Right lobe of liver (tissue), 6 donors: ENCODE results near the gene ALPP. TPM values are rescaled to one million over a fixed set of nuclear protein-coding genes. Genes with fewer than 3 reads are reported as not detected.
"Not testable (repeated sequence)": the region's sequence is repeated elsewhere in the genome, so short reads cannot be mapped to it uniquely, and the experiment has no call there.

Source experiments
- ATAC-seq, 4 donors: fragments of 200-7000 bp; cut with Tn5 transposase; one replicate each; pipeline ENCODE4 v1.9.1; 2020; ENCODE audit warnings: mild to moderate bottlenecking in 4 of 4, moderate library complexity in 4 of 4
- DNase-seq, 3 donors: peaks; one replicate each; pipeline ENCODE4 v3.0.0-alpha.2; 2020
- H3K27ac ChIP-seq, 3 donors: fragments of 200-600 bp; one replicate each; pipeline ENCODE4 v1.8.0; 2022
- H3K27me3 ChIP-seq, 2 donors: fragments of 200-600 bp; one replicate each; pipeline ENCODE4 v1.8.0; 2022
- H3K36me3 ChIP-seq, 4 donors: fragments of 200-600 bp; sonication (generic) in 1 of 4; one replicate each; pipeline versions ENCODE4 v1.5.1 to v1.8.0; 2017 to 2022; ENCODE audit warnings: control low read depth in 1 of 4
- H3K4me1 ChIP-seq, 4 donors: fragments of 200-600 bp; sonication (generic) in 1 of 4; one replicate each; pipeline versions ENCODE4 v1.5.1 to v1.8.0; 2017 to 2022; ENCODE audit warnings: control low read depth in 1 of 4
- H3K4me3 ChIP-seq, 3 donors: fragments of 200-600 bp; one replicate each; pipeline ENCODE4 v1.8.0; 2022
- H3K9me3 ChIP-seq, 4 donors: fragments of 200-600 bp; sonication (generic) in 1 of 4; one replicate each; pipeline versions ENCODE4 v1.5.1 to v1.8.0; 2017 to 2022; ENCODE audit warnings: control low read depth in 1 of 4
- POLR2A ChIP-seq: fragments of 450-650 bp; IDR thresholded peaks from one replicate; pipeline ENCODE4 v1.6.1; 2017; ENCODE audit warnings: antibody characterized with exemption, mild to moderate bottlenecking
- WGBS: methylation state at CpG from one replicate; pipeline ENCODE4 v1.1.6; 2018; ENCODE audit warnings: low coverage, low lambda C conversion rate; ENCODE audit not compliant: insufficient coverage; ENCODE audit errors: missing lambda C conversion rate; 5-methylcytosine and 5-hydroxymethylcytosine counted together
- intact Hi-C, 2 donors: fragments of 100-400 bp; cut with DNase I; formaldehyde crosslinking; loops; one replicate each; pipeline versions ENCODE4 v1.11.2 to v1.14.1; 2022
- total RNA-seq, 6 experiments: library from RNA; depleted of rRNA in 2 of 6; stranded (reverse); fragments of >200 nt in 2 of 6; fragmentation: NEBNext Ultra II Directional in 3 of 6; extraction: Animal tissue kit (Norgen Biotek cat#: 25700) in 3 of 6; gene quantifications; one replicate each; pipeline versions ENCODE4 v1.1.0 to v1.2.4, GENCODE V29; 2016 to 2023
- TF ChIP-seq, protein P1 (sequence below), 4 donors: fragments of 200-600 bp in 3 of 4; fragments of 450-650 bp in 1 of 4; IDR thresholded peaks; one replicate each; pipeline versions ENCODE4 v1.5.1 to v1.8.0; 2016 to 2022; ENCODE audit warnings: antibody characterized with exemption in 4 of 4, mild to moderate bottlenecking in 2 of 4
- donor health status: DM: no; HTN: yes; CAD: no.
- donor health status: DM: no; HTN: no; CAD: no.
- donor health status: DM: no; HTN: no; CAD: no.
- donor health status: DM: no; HTN: yes; CAD: no.
- donor health status: DM: no; HTN: yes; CAD: no.

Gene ALPP
- total RNA-seq, 6 experiments from 2014 or later = not detected

GRCh38 chr2:232400256-232401015, 21.9 kb downstream of the ALPP start:
- no peaks in the 10 kb centered on the region for H3K9me3 ChIP-seq
- WGBS = 35% methylated on average over 7 of the region's 9 CpGs
- no peak overlapping the region for H3K4me3 ChIP-seq
- TF ChIP-seq, protein P1, sequence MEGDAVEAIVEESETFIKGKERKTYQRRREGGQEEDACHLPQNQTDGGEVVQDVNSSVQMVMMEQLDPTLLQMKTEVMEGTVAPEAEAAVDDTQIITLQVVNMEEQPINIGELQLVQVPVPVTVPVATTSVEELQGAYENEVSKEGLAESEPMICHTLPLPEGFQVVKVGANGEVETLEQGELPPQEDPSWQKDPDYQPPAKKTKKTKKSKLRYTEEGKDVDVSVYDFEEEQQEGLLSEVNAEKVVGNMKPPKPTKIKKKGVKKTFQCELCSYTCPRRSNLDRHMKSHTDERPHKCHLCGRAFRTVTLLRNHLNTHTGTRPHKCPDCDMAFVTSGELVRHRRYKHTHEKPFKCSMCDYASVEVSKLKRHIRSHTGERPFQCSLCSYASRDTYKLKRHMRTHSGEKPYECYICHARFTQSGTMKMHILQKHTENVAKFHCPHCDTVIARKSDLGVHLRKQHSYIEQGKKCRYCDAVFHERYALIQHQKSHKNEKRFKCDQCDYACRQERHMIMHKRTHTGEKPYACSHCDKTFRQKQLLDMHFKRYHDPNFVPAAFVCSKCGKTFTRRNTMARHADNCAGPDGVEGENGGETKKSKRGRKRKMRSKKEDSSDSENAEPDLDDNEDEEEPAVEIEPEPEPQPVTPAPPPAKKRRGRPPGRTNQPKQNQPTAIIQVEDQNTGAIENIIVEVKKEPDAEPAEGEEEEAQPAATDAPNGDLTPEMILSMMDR (IDR thresholded peaks at IDR 0.05) = no peak
- TF ChIP-seq POLR2A = no peak
- no peaks in the 10 kb centered on the region for H3K4me1 ChIP-seq
- no peaks in the 10 kb centered on the region for H3K36me3 ChIP-seq
- no peak for DNase-seq
- H3K27me3 ChIP-seq = no peaks in the 10 kb centered on the region
- no peak overlapping the region for H3K27ac ChIP-seq
- intact Hi-C loops = no loop called here
- ATAC-seq = no peak

- DNase-seq = peak in 1 of 3 donors; percentile 21
- peak in 1 of 4 donors; percentile 23 for ATAC-seq
- Histone ChIP-seq H3K9me3 (no peaks in the 10 kb centered on the region), H3K27me3 (no peaks in the 10 kb centered on the region), H3K36me3 (no peaks in the 10 kb centered on the region), H3K4me3 (no peak overlapping the region), H3K4me1 (no peaks in the 10 kb centered on the region), H3K27ac (no peak overlapping the region)
- 14% methylated on average over 1 of the region's 3 CpGs for WGBS
- TF ChIP-seq, protein P1 (IDR thresholded peaks at IDR 0.05) = no peak
- TF ChIP-seq POLR2A = no peak
- intact Hi-C loops = no loop called here
Observed at GRCh38 chr2:232402518-232402917, 24.0 kb downstream of the ALPP start.

DNA sequence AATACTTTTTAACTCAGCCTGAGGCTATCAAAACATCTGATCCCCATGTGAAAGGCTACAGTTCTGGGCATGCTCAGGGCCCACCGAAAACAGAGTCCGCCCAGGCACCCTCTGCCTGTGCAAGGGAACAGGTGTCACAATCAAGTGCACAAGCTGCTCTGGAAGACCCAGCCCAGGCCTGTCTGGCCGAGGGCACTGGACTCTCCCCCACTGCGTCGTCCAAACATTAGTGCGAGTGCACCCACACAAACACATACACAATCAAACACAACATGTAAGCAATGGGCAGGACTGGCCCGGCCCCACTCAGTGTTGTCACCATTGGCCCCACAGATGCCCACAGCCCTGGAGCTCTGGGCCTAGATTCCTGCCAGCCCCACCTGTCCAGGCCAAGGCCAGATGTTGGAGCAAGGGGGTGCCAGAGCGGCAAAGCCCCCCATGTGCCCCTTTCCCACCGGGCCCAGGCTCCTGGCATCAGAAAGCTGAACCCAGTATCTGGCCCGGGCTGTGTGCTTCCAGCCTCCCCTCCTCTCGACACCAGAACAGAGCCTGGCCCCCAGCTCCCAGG, 27.5 kb downstream of the ALPP start:
- no peak for DNase-seq
- WGBS = 87% methylated on average over 9 of the region's 11 CpGs
- TF ChIP-seq, protein P1 (IDR thresholded peaks at IDR 0.05) = no peak
- no peak for TF ChIP-seq POLR2A
- Histone ChIP-seq H3K4me1 (no peaks in the 10 kb centered on the region), H3K36me3 (no peaks in the 10 kb centered on the region), H3K4me3 (no peak overlapping the region), H3K9me3 (no peaks in the 10 kb centered on the region), H3K27ac (no peak overlapping the region), H3K27me3 (no peaks in the 10 kb centered on the region)
- intact Hi-C loops = no loop called here
- no peak for ATAC-seq

DNA sequence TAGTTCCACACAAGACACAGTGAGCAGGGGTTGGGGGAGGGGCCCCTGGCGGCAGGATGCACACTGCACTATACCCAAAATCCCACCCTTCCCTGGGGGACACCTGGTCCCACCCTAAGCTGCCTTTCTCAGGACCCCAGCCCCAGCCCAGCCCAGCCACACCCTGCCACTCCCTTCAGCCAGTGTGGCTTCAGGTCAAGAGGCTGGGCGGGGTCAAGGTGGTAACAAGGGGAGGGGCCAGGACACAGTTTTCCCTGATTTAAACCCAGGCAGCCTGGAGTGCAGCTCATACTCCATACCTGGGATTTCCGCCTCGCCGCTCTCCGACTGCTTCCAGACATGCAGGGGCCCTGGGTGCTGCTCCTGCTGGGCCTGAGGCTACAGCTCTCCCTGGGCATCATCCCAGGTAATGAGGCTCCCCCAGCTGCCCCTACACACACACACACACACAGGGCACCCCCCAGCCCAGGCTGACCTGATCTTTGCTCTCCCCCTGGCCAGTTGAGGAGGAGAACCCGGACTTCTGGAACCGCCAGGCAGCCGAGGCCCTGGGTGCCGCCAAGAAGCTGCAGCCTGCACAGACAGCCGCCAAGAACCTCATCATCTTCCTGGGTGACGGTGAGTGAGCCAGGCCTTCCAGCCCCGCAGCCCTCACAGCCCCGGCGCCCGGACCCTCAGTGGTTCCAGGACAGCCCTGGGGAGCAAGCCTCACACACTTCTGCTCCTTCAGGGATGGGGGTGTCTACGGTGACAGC, 28.2 kb downstream of the ALPP start, which contains the start of gene ALPG:
TSS of gene ALPG (plus strand) at position 289 of the 755 bp plus-strand sequence. CDS start at position 340, 51 bp downstream.
- intact Hi-C loops = no loop called here
- TF ChIP-seq, protein P1 (IDR thresholded peaks at IDR 0.05) = no peak
- no peak for TF ChIP-seq POLR2A
- Histone ChIP-seq H3K27me3 (no peaks in the 10 kb centered on the region), H3K9me3 (no peaks in the 10 kb centered on the region), H3K4me3 (no peak within 1 kb of the TSS), H3K36me3 (no peaks in the 10 kb centered on the region), H3K4me1 (no peaks in the 10 kb centered on the region), H3K27ac (no peak within 1 kb of the TSS)
- DNase-seq = no peak
- ATAC-seq = no peak
- 80% methylated on average over 1 of the region's 17 CpGs for WGBS

DNA sequence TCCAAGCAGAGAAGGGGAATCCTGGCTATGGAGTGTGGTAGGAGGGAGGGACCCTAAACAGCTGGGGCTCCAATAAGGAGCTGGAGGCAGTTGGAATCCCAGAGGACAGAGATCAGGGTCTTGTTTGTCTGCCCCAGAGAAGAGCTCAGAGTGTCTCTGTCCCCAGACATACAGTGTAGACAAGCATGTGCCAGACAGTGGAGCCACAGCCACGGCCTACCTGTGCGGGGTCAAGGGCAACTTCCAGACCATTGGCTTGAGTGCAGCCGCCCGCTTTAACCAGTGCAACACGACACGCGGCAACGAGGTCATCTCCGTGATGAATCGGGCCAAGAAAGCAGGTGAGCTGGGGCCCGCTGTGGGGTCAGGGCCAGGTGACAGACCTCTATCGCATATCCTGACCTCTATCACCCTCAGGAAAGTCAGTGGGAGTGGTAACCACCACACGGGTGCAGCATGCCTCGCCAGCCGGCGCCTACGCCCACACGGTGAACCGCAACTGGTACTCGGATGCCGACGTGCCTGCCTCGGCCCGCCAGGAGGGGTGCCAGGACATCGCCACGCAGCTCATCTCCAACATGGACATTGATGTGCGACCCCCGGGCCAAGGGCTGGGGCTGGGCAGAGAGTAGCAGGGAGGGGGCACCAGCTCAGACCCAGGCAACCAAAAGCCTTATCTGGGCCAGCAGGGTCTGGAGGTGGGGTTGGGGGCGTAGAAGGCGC, 29.0 kb downstream of the ALPP start:
- DNase-seq = not testable (repeated sequence)

DNA sequence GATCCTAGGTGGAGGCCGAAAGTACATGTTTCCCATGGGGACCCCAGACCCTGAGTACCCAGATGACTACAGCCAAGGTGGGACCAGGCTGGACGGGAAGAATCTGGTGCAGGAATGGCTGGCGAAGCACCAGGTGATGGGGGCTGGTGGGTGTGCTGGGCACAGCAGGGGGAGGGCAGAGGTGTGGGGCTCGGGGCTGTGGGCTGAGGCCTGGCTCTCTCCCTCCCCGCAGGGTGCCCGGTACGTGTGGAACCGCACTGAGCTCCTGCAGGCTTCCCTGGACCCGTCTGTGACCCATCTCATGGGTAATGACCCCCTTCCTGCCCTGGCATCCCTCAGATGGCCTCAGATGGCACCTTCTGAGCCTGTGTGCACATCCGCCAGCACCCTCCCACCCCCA, 29.7 kb downstream of the ALPP start:
- DNase-seq, H3K27ac ChIP-seq, H3K9me3 ChIP-seq, H3K36me3 ChIP-seq, intact Hi-C loops, H3K4me1 ChIP-seq, H3K4me3 ChIP-seq, H3K27me3 ChIP-seq: not testable (repeated sequence)
- no CpG with 5 or more reads among the region's 10 CpGs for WGBS
- peak in 1 of 4 donors; percentile 33 for ATAC-seq

More for the DNA sequence above, 29.0 kb downstream of the ALPP start:
- ATAC-seq = peak in 1 of 4 donors; percentile 11
- H3K36me3 ChIP-seq, H3K9me3 ChIP-seq, H3K27ac ChIP-seq, intact Hi-C loops, H3K27me3 ChIP-seq, H3K4me1 ChIP-seq, H3K4me3 ChIP-seq: not testable (repeated sequence)
- WGBS = no CpG with 5 or more reads among the region's 30 CpGs

GRCh38 chr2:232409617-232410016, 31.1 kb downstream of the ALPP start:
- H3K27me3 ChIP-seq, H3K27ac ChIP-seq, H3K9me3 ChIP-seq, H3K4me1 ChIP-seq, DNase-seq, H3K36me3 ChIP-seq, H3K4me3 ChIP-seq, intact Hi-C loops: not testable (repeated sequence)
- WGBS = 0% methylated on average over 1 of the region's 40 CpGs
- ATAC-seq = peak in 1 of 4 donors; percentile 13
